ENCODE results near the gene PLEKHJ1. TPM values are rescaled to one million over a fixed set of nuclear protein-coding genes. Genes with fewer than 3 reads are reported as not detected.
A peak's percentile ranks its signal among the peaks of the same experiment; 100 is the strongest.

Gene PLEKHJ1
- total RNA-seq, 1 experiment from 2014 or later = 189 TPM

DNA sequence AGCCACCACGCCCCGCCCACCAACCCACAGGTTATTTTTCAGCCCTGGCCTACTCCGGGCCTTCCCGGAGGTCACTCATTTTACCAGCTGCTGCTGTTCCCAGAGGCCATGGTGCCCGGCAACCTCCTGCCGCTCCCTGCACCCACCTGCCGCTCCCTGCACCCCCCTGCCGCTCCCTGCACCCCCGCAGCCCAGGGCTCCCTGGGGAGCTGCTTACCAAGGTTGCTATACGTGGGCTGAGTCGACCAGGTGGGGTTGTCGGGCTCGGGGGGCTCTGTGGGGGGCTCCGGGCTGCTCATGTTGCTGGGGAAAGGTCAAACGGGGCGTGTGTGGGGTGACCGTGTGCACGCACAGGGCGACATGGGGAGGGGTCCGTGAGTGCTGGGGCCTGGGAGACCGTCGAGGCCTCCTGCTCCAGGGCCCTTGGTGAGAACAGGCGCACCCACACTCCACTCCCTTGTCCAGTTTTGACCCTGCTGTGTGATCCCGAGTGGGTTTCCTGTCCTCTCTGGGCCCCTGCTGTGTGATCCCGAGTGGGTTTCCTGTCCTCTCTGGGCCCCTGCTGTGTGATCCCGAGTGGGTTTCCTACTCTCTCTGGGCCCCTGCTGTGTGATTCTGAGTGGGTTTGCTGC lies 44.6 kb upstream of the PLEKHJ1 start:
- no peaks in the 10 kb centered on the region for H3K36me3 Mint-ChIP-seq
- H3K4me1 Mint-ChIP-seq = peaks cover 5% of the 10 kb centered on the region; the same call in 1 of the 2 replicates
- ChIA-PET POLR2A (no interaction called here), CTCF (interaction anchor here (0.7 kb wide), 1 partner anchor 10 kb away, joined by 3 read pairs; no protein-coding TSS in a partner anchor)
- no peak for DNase-seq (ENCODE audit: low spot score)
- ATAC-seq = no peak; the same call in 1 of the 2 replicates
- no peak for TF ChIP-seq ATF1 (CRISPR knock-in tag; IDR thresholded peaks at IDR 0.05)
- no peak for TF ChIP-seq ETV6 (CRISPR knock-in tag; IDR thresholded peaks at IDR 0.05)
- no peak for TF ChIP-seq OVOL2 (CRISPR knock-in tag; IDR thresholded peaks at IDR 0.05; ENCODE audit: borderline replicate concordance)
- no peak for TF ChIP-seq SMAD4 (CRISPR knock-in tag; IDR thresholded peaks at IDR 0.05)
- no peak for TF ChIP-seq ELF4 (CRISPR knock-in tag; IDR thresholded peaks at IDR 0.05; ENCODE audit: low read depth)
- no peak for TF ChIP-seq ZNF138 (CRISPR knock-in tag; conservative IDR thresholded peaks at IDR 0.05)
- TF ChIP-seq PRRX2 (CRISPR knock-in tag; IDR thresholded peaks at IDR 0.05) = no peak
- no peak for TF ChIP-seq ZNF671 (CRISPR knock-in tag; IDR thresholded peaks at IDR 0.05)
- no peak for TF ChIP-seq CBFB (CRISPR knock-in tag; IDR thresholded peaks at IDR 0.05; ENCODE audit: low read depth)
- no peak for TF ChIP-seq EMX1 (CRISPR knock-in tag; IDR thresholded peaks at IDR 0.05)
- no peak for TF ChIP-seq NFYB (CRISPR knock-in tag; conservative IDR thresholded peaks at IDR 0.05; ENCODE audit: low read depth)
- TF ChIP-seq ZNF423 (CRISPR knock-in tag; IDR thresholded peaks at IDR 0.05) = no peak
- H3K4me3 Mint-ChIP-seq = no peak overlapping the region
- H3K9me3 Mint-ChIP-seq = no peaks in the 10 kb centered on the region
- H3K27me3 Mint-ChIP-seq (ENCODE audit: low read depth) = peaks cover 8% of the 10 kb centered on the region
- no peak overlapping the region for H3K27ac Mint-ChIP-seq

DNA sequence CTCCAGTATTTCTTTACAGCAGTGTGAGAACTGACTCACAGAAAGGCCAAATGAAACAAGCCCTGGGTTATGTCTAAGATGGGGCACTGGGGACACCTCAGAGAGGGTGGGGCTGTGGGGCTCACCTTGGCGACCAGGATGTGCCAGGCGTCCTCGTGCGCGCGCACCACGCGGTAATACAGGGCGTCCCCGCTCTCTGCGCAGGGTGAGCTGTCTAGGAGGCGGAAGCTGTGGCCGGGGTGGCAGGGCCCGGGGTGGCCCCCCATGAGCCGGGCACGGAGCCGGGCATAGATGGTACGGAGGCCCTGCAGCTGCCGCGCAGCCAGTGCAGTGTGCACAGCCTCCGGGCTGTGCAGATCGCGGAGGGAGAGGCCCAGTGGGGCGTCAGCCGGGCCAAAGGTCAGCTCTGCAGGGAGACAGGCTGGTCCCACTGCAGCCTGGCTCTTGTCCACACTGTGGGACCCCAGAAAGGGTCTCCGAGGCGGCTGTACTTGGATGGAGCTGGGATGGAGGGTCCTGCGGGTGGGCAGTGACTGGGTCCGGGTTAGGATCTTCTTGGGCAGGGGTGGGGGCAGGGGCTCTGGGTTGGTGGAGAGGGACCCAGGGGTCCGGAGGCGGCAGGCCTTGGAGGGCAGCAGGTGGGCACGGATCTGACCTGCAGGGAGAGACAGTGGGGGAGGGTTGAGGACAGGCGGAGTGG lies 42.5 kb upstream of the PLEKHJ1 start:
- Mint-ChIP-seq H3K4me1 (peaks cover 12% of the 10 kb centered on the region), H3K27me3 (ENCODE audit: low read depth) (peaks cover 8% of the 10 kb centered on the region), H3K36me3 (no peaks in the 10 kb centered on the region), H3K27ac (no peak overlapping the region), H3K4me3 (no peak overlapping the region), H3K9me3 (no peaks in the 10 kb centered on the region)
- ChIA-PET POLR2A (interaction anchor here (0.6 kb wide), 1 partner anchor 24 kb away, joined by 4 read pairs; no protein-coding TSS in a partner anchor), CTCF (interaction anchor here (1.2 to 4.4 kb wide), 2 partner anchors 25 to 37 kb away, joined by 5 to 23 read pairs; no protein-coding TSS in a partner anchor)
- ATAC-seq = no peak
- DNase-seq (ENCODE audit: low spot score) = peak; percentile 12
- TF ChIP-seq ZNF138 (CRISPR knock-in tag; conservative IDR thresholded peaks at IDR 0.05) (no peak), NFE2L1 (CRISPR knock-in tag; IDR thresholded peaks at IDR 0.05) (no peak), FOXP1 (CRISPR knock-in tag; IDR thresholded peaks at IDR 0.05; ENCODE audit: borderline replicate concordance) (no peak), TCF7 (CRISPR knock-in tag; IDR thresholded peaks at IDR 0.05; ENCODE audit: low read depth) (no peak), JAZF1 (CRISPR knock-in tag; IDR thresholded peaks at IDR 0.05) (no peak), JUN (CRISPR knock-in tag; IDR thresholded peaks at IDR 0.05) (no peak)
- TF ChIP-seq, protein P1, sequence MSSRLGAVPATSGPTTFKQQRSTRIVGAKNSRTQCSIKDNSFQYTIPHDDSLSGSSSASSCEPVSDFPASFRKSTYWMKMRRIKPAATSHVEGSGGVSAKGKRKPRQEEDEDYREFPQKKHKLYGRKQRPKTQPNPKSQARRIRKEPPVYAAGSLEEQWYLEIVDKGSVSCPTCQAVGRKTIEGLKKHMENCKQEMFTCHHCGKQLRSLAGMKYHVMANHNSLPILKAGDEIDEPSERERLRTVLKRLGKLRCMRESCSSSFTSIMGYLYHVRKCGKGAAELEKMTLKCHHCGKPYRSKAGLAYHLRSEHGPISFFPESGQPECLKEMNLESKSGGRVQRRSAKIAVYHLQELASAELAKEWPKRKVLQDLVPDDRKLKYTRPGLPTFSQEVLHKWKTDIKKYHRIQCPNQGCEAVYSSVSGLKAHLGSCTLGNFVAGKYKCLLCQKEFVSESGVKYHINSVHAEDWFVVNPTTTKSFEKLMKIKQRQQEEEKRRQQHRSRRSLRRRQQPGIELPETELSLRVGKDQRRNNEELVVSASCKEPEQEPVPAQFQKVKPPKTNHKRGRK (CRISPR knock-in tag; IDR thresholded peaks at IDR 0.05; ENCODE audit: borderline replicate concordance) = no peak
- TF ChIP-seq, protein P2, sequence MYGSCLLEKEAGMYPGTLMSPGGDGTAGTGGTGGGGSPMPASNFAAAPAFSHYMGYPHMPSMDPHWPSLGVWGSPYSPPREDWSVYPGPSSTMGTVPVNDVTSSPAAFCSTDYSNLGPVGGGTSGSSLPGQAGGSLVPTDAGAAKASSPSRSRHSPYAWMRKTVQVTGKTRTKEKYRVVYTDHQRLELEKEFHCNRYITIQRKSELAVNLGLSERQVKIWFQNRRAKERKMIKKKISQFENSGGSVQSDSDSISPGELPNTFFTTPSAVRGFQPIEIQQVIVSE (CRISPR knock-in tag; IDR thresholded peaks at IDR 0.05; ENCODE audit: borderline replicate concordance) = no peak
- TF ChIP-seq, protein P3, sequence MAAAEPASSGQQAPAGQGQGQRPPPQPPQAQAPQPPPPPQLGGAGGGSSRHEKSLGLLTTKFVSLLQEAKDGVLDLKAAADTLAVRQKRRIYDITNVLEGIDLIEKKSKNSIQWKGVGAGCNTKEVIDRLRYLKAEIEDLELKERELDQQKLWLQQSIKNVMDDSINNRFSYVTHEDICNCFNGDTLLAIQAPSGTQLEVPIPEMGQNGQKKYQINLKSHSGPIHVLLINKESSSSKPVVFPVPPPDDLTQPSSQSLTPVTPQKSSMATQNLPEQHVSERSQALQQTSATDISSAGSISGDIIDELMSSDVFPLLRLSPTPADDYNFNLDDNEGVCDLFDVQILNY (CRISPR knock-in tag; IDR thresholded peaks at IDR 0.05) = no peak

DNA sequence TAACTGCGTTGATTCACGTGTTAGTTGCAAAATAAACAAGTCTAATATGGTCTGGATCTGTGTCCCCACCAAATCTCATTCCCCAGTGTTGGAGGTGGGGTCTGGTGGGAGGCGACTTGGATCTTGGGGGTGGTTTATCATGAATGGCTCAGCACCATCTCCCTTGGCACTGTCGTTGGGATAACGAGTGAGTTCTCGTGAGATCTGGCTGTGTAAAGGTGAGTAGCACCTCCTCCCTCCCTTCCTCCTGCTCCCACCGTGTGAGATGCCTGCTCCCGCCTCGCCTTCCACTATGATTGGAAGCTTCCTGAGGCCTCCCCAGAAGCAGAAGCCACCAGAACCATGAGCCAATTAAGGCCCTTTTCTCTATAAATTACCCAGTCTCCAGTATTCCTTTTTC lies 41.0 kb upstream of the PLEKHJ1 start:
- DNase-seq (ENCODE audit: low spot score) (no peak), ATAC-seq (no peak)
- Mint-ChIP-seq H3K4me3 (no peak overlapping the region), H3K27me3 (ENCODE audit: low read depth) (no peaks in the 10 kb centered on the region), H3K27ac (no peak overlapping the region), H3K9me3 (no peaks in the 10 kb centered on the region), H3K4me1 (peaks cover 18% of the 10 kb centered on the region), H3K36me3 (no peaks in the 10 kb centered on the region)
- TF ChIP-seq, protein P4, sequence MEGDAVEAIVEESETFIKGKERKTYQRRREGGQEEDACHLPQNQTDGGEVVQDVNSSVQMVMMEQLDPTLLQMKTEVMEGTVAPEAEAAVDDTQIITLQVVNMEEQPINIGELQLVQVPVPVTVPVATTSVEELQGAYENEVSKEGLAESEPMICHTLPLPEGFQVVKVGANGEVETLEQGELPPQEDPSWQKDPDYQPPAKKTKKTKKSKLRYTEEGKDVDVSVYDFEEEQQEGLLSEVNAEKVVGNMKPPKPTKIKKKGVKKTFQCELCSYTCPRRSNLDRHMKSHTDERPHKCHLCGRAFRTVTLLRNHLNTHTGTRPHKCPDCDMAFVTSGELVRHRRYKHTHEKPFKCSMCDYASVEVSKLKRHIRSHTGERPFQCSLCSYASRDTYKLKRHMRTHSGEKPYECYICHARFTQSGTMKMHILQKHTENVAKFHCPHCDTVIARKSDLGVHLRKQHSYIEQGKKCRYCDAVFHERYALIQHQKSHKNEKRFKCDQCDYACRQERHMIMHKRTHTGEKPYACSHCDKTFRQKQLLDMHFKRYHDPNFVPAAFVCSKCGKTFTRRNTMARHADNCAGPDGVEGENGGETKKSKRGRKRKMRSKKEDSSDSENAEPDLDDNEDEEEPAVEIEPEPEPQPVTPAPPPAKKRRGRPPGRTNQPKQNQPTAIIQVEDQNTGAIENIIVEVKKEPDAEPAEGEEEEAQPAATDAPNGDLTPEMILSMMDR (IDR thresholded peaks at IDR 0.05) = no peak
- POLR2A ChIA-PET = no interaction called here
- CTCF ChIA-PET = interaction anchor here (1.0 to 4.4 kb wide), 4 partner anchors 15 to 38 kb away, joined by 3 to 23 read pairs (median 8); no protein-coding TSS in a partner anchor

Measured in WTC11 (cell line).